Measurements from ENCODE around the gene GLRA2.

Gene GLRA2

GRCh38 chrX:14529290-14529989 is at the start of gene GLRA2:
Gene GLRA2, plus strand, starts transcription at chrX:14529536. Its CDS starts 522 bp downstream, at chrX:14530058.
- DNase-seq: peak; percentile 26

DNA sequence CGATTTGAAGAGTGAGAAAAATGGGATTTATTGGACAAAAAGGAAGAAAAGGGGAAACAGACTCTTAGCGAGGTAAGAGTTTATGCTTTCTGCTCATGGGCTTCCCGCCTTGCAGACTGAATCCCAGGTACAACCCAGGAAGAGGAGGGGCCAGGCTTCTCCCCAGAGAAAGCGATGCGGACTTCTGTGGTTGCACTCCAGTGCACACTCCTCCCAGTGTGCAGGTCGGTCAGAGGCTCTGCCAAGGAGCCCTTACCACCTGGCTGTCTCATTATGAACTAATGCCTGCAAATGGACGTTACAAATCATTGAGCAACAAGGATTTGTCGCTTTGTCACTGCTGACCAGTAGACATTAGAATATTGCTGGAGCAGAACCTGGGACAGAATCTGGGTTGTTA is 39.9 kb upstream of the GLRA2 start:
- no peak for DNase-seq

DNA sequence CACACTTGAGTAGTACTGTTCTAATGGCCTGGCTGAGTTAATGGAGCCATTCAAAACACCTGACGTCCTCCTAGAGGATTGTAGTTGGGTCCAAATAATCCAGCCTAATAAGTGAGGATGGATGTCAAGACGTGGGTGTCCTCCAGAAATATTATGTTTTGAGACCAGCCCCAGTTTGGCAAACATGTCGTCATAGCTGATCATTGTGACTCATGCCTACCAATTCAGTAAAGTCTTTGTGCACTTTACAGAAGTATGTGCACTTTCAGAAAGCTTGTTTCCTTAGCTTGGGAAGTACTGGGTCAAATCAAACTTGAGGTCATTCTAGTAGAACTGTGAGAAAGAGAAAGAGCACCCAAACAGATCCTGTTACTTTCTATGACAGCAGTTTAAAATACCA is 37.6 kb upstream of the GLRA2 start:
- no peak for DNase-seq

DNA sequence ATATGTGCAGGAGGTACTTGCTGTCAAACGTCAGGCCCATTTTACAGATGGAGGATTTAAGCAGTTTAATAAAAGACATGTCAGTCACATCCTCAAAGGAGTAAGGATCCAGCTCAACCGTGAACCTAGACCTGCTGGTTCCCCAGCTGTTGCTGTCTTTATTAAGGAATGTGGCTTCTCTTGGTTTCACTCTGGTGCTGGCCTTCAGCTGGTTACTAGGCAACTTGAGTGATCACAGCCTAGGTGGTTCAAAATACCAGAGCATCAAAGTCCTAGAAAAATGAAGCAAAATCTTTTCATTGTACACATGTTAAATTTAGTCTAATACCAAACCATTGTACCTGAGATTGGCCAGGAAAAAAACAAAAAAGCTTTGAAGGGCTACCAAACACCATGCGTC is 32.7 kb upstream of the GLRA2 start:
- no peak for DNase-seq

DNA sequence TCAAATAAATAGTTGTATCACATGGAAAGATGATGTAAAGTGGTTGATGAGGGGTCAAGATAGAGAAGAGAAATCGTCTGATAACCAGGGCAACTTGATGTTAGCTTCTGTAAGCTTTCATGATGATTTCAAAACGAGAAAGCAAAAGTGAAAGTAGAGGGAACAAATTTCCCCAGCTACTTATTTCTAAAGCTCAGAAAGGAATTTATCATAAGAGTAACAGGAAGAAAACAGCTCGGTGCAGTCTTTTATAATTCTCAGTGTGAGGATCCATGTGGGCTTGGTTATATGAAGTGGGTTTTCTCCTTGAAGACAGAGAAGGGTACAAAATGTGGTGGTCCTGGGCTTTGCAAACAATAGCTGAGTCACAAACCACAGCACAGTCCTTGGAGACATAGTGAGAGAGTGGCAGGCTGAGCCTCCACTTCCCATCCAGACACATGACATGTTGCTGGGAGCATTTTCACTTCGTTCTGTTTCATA is 32.1 kb upstream of the GLRA2 start:
- DNase-seq: no peak

DNA sequence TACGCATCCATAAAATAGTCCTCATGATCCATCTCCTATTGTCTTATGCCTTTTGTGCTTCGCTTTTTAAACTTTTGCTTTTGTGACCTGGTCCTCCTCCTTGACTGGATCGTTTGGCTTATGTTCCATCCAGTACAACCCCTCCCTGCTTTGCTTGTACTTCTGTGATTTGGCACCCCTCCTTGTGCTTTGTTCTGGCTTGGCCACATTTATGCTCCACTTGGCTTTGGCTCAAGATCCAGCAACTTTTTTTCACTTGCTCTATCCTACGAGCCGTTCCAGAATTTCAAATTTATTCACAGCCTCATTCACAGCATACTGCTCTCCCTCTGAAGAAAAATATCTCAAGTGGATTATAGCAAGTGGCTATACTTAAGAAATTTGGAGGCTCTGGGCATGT is 28.0 kb upstream of the GLRA2 start:
- no peak for DNase-seq

DNA sequence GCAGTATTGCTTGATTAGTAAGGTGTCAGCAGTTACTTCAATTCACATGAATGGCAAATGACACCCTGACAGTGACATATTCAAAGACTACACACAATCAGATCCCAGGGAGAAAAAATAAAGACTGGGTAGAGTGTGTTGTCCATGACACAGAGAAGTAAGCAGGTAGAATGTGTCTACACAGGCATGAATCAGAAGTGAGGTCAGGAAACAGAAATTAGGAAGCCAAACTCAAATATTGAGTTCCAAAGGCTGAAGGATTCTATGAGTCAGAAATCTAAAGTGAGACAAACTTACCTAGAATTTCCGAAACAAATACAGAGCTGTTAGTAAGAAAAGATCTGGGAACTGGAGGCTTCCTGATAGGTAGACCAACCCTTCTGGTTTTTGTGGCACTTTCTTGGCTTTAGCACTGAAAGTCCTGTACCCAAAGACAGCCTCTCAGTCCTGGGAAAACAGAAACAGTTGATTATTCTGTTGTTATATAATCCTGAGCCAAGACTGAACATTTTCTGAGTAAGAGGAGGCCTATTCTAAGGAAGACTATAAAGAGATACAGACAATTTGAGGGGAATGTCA is 24.3 kb upstream of the GLRA2 start:
- DNase-seq: no peak

- DNase-seq: no peak
Measured at GRCh38 chrX:14505648-14506047, 23.7 kb upstream of the GLRA2 start.

- no peak for DNase-seq
Measured at GRCh38 chrX:14506866-14507265, 22.5 kb upstream of the GLRA2 start.

- DNase-seq: no peak
Measured at GRCh38 chrX:14508025-14508690, 21.2 kb upstream of the GLRA2 start.

- DNase-seq: no peak
Measured at GRCh38 chrX:14509325-14510057, 19.8 kb upstream of the GLRA2 start.

- DNase-seq: peak; percentile 67
Measured at GRCh38 chrX:14528629-14529289, 577 bp upstream of the GLRA2 start.

- no peak for DNase-seq
Measured at GRCh38 chrX:14533867-14534266, 4.5 kb downstream of the GLRA2 start.

DNA sequence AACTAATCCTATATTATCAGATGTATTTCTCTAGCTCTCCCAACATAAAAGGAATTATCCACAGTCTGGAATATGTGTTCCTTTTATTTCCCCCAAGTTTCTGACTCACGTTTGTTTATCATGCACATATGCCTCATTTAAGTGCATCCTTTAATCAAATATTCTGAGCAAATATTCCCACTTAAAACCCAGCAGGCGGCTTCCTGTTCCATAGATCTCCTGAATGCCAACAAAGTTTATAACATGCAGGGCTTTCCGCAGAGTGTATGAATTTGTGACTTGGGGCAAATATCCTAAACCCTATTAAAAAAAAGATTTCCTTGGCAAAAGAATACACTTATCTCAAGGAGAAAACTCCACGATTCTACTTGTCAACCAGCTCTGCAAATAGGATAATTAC is 16.9 kb downstream of the GLRA2 start:
- peak; percentile 61 for DNase-seq

DNA sequence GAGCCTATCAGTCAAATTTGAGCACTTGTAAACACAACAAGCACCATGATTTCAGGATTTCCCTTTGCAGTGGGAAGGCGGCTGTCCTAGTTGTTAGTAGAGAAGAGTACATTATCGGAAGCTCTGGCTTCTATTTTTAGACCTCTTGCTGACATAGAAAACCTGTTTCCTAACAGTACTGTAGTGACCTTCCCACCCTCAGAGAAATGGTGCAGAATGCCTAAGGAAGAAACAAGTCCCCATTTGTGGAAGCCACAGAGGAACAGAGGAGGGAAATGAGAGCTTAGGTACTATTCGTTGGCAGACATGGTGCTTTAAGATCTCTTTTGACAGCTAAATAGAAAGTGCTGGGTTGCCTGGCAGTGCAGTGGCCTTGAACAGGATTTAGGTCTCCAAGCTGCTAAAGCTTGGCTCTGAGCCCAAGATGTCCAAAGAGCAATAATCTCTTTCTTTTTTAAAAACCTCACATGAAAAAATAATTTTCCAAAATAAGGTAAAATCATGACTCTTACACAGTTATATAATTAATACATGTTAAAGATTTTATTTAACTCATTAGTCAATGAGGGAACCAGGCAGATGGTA is 24.9 kb downstream of the GLRA2 start:
- DNase-seq: no peak

DNA sequence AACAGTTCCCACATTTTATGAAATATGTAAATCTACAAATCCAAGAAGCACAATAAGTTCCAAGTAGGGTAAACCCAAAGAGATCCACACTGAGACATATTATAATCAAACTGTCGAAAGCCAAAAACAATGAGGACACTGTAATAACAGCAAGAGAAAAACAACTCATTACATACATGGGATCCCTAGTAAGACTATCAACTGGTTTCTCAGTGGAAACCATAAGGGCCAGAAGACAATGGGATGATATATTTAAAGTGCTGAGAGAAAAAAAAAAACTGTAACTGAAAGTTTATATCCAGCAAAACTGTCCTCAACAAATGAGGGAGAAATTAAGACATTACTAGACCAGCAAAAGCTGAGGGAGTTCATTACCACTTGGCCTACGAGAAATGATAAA is 34.7 kb downstream of the GLRA2 start:
- DNase-seq: no peak

DNA sequence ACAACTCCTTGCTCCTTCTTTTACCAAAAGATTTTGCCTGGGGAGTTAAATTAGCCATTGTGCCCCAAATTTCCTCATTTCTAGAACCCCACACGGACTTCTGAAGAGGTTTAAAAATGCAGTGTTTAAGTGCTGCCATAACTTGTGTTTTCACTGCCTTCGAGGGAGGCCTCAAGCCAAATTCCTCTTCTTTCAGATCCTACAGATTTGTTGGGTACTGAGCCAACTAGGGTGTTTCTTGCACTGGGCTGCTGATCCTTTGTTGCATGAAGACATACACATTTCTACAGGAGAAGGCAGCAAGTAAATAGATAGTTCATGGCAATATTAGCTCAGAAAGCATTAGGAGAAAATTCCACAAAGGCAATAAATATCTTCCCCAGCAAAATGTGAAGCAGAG is 43.8 kb downstream of the GLRA2 start:
- no peak for DNase-seq

DNA sequence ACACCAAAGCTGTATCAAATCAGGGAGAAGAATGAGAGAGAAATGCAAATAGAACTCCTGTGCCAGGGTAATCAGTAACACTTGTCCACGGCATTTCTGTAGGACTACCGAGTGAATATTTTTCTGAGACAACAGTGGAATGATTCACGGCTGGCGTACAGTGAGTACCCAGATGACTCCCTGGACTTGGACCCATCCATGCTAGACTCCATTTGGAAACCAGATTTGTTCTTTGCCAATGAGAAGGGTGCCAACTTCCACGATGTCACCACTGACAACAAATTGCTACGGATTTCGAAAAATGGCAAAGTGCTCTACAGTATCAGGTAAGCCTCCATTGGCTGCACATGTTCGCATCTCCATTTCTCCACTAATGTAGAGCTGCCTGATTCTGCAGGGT is 51.7 kb downstream of the GLRA2 start:
- no peak for DNase-seq

DNA sequence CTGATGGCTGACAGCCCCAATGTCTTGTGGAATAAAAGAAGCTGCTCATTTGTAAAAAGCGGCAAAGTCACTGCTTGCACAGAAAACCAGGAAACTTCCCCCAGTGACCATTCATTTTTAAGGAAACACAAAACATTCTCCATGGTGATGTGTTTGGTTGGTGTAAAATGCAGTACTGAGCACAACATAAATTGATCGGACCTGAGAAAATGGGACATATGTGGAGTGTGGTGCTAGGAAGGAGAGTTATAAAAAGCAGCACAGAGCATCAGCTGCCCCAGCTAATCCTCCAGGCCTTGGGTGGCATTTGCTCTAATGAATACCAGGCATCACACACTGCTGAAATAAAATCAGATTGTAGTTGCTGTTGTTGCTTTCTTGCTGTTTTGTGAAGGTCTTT is 55.2 kb downstream of the GLRA2 start:
- DNase-seq: no peak

DNA sequence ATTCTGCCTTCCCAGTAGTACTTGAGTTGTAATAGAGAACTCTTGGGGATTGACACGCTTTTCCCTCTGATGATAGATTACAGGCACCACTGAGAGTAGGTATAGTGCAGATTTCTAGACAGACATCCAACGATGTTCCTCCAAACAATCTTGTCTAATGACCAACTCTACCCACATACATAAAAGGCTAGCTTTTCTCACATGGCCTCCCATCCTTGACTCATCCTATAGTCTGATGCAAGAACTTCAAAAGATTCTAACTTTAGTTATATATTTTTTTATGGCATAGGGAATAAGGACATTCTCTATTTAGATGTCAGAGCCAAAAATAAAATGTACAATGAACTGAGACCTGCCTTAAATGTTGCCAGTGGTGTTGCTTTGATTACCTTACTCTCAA is 60.9 kb downstream of the GLRA2 start:
- DNase-seq: no peak

- DNase-seq: no peak
Measured at GRCh38 chrX:14590693-14591424, 61.5 kb downstream of the GLRA2 start.

GRCh38 chrX:14591976-14592375 is 62.6 kb downstream of the GLRA2 start:
- DNase-seq: no peak

All from NCI-H146 (cell line).